Activated CD4-positive, alpha-beta memory T cell treated with anti-CD3 and anti-CD28 coated beads, Interleukin-2, amount 10 ng/mL, durations not matched to agents 7 days and 5 days (primary cell): ENCODE results near the gene CHRNB1. TPM values are rescaled to one million over a fixed set of nuclear protein-coding genes. Genes with fewer than 3 reads are reported as not detected.

Experiments
- CTCF ChIA-PET: fragments of 350-600 bp; sonication (Branson Sonifier 250); formaldehyde crosslinking; loops from one replicate; lab custom pipeline; 2021; ENCODE audit warnings: antibody characterized with exemption, inconsistent platforms; lab: Charles Lee
- POLR2A ChIA-PET: fragments of 350-600 bp; sonication (Branson Sonifier 250); formaldehyde crosslinking; loops from one replicate; lab custom pipeline; 2021; ENCODE audit warnings: antibody characterized with exemption; lab: Charles Lee
- DNase-seq: peaks from one replicate; pipeline ENCODE4 v3.0.0-alpha.2; 2020
- H3K27ac Mint-ChIP-seq: one replicate; pipeline ENCODE4 v1.8.0; 2021; ENCODE audit warnings: mild to moderate bottlenecking, mixed read lengths
- H3K27me3 Mint-ChIP-seq: one replicate; pipeline ENCODE4 v1.8.0; 2021; ENCODE audit warnings: mixed read lengths
- H3K36me3 Mint-ChIP-seq: one replicate; pipeline ENCODE4 v1.8.0; 2021; ENCODE audit warnings: low read depth, mixed read lengths
- H3K4me1 Mint-ChIP-seq: one replicate; pipeline ENCODE4 v1.8.0; 2021; ENCODE audit warnings: mixed read lengths
- H3K4me3 Mint-ChIP-seq: one replicate; pipeline ENCODE4 v1.8.0; 2021; ENCODE audit warnings: mild to moderate bottlenecking, mixed read lengths
- H3K9me3 Mint-ChIP-seq: one replicate; pipeline ENCODE4 v1.8.0; 2021; ENCODE audit warnings: mixed read lengths
- total RNA-seq, 2 experiments: library from RNA; stranded (reverse); gene quantifications; one replicate each; pipeline ENCODE4 v1.2.3, GENCODE V29; 2021

The CHRNB1 gene
- total RNA-seq, 2 experiments from 2014 or later = 13.0 to 14.6 TPM

DNA sequence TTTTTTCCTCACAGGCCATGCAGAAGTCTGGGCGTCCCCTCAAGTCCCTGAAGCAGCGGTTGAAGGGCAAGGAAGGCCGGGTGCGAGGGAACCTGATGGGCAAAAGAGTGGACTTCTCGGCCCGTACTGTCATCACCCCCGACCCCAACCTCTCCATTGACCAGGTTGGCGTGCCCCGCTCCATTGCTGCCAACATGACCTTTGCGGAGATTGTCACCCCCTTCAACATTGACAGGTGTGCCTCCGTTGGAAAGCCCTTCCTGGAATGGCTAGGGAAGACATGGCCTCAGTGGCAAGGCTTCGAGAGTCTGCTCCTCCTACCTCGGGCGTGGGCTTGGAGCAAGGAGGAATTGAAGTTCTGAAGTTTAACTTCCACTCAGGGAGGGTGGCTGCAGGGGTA lies 52.8 kb downstream of the CHRNB1 start:
- Mint-ChIP-seq H3K36me3 (peaks cover 83% of the 10 kb centered on the region), H3K4me1 (peaks cover 17% of the 10 kb centered on the region), H3K27ac (no peak overlapping the region), H3K4me3 (no peak overlapping the region), H3K27me3 (no peaks in the 10 kb centered on the region), H3K9me3 (no peaks in the 10 kb centered on the region)
- CTCF ChIA-PET = interaction anchor here (1.0 to 1.2 kb wide), 2 partner anchors 17 to 142 kb away, joined by 3 to 4 read pairs; no protein-coding TSS in a partner anchor
- POLR2A ChIA-PET = interaction anchor here (1.0 to 4.4 kb wide), 2 partner anchors 10 to 13 kb away, joined by 4 to 25 read pairs; partner anchors contain the start of gene POLR2A
- no peak for DNase-seq

GRCh38 chr17:7499161-7499560 lies 54.3 kb downstream of the CHRNB1 start:
- no peaks in the 10 kb centered on the region for H3K27me3 Mint-ChIP-seq
- H3K9me3 Mint-ChIP-seq = no peaks in the 10 kb centered on the region
- peaks cover 87% of the 10 kb centered on the region for H3K36me3 Mint-ChIP-seq
- peaks cover 4% of the 10 kb centered on the region for H3K4me1 Mint-ChIP-seq
- POLR2A ChIA-PET = no interaction called here
- no peak overlapping the region for H3K4me3 Mint-ChIP-seq
- no peak overlapping the region for H3K27ac Mint-ChIP-seq
- CTCF ChIA-PET = no interaction called here
- no peak for DNase-seq

- Mint-ChIP-seq H3K36me3 (peaks cover 80% of the 10 kb centered on the region), H3K27ac (no peak overlapping the region), H3K27me3 (no peaks in the 10 kb centered on the region), H3K4me3 (no peak overlapping the region), H3K4me1 (no peaks in the 10 kb centered on the region), H3K9me3 (no peaks in the 10 kb centered on the region)
- CTCF ChIA-PET = interaction anchor here (2.0 to 2.2 kb wide), 2 partner anchors 14 to 65 kb away, joined by 6 to 7 read pairs; no protein-coding TSS in a partner anchor
- DNase-seq = no peak
- POLR2A ChIA-PET = interaction anchor here (0.8 to 1.0 kb wide), 2 partner anchors 65 to 87 kb away, joined by 3 read pairs; no protein-coding TSS in a partner anchor
Observed at GRCh38 chr17:7501729-7502128, 56.9 kb downstream of the CHRNB1 start.

GRCh38 chr17:7502171-7502847 lies 57.4 kb downstream of the CHRNB1 start:
- ChIA-PET POLR2A (interaction anchor here (0.8 to 1.0 kb wide), 2 partner anchors 65 to 87 kb away, joined by 3 read pairs; no protein-coding TSS in a partner anchor), CTCF (interaction anchor here (0.7 to 2.2 kb wide), 5 partner anchors 11 to 146 kb away, joined by 3 to 7 read pairs (median 4); no protein-coding TSS in a partner anchor)
- Mint-ChIP-seq H3K27me3 (no peaks in the 10 kb centered on the region), H3K4me1 (no peaks in the 10 kb centered on the region), H3K27ac (no peak overlapping the region), H3K4me3 (no peak overlapping the region), H3K9me3 (no peaks in the 10 kb centered on the region), H3K36me3 (peaks cover 77% of the 10 kb centered on the region)
- no peak for DNase-seq

DNA sequence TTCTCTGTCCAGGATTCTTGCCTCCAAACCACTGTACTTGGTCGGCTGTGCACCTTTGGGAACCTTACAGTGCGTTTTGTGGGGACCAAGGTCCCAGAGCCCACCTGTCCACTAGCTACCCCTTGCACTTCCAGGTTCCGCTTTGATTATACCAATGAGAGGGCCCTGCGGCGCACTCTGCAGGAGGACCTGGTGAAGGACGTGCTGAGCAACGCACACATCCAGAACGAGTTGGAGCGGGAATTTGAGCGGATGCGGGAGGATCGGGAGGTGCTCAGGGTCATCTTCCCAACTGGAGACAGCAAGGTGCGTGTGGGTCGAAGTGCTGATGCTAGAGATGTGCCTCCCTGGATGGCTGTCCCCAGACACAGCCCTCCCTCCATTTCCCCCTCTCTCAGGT lies 58.1 kb downstream of the CHRNB1 start:
- ChIA-PET CTCF (interaction anchor here (0.7 to 2.2 kb wide), 5 partner anchors 10 to 147 kb away, joined by 3 to 7 read pairs (median 4); no protein-coding TSS in a partner anchor), POLR2A (no interaction called here)
- peaks cover 77% of the 10 kb centered on the region for H3K36me3 Mint-ChIP-seq

DNA sequence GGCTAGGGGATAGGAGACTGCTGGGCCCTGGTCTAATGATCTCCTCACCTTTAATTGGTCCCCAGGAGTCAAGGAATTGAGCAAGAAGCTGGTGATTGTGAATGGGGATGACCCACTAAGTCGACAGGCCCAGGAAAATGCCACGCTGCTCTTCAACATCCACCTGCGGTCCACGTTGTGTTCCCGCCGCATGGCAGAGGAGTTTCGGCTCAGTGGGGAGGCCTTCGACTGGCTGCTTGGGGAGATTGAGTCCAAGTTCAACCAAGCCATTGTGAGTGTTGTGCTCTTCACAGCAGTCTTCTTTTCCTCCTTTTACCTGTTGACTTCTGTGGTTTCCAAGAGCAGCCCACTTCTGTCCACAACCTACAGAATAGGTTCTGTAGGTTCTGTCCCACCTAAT lies 58.7 kb downstream of the CHRNB1 start:
- DNase-seq = no peak
- ChIA-PET POLR2A (no interaction called here), CTCF (interaction anchor here (1.8 to 2.2 kb wide), 2 partner anchors 12 to 67 kb away, joined by 4 to 7 read pairs; no protein-coding TSS in a partner anchor)
- Mint-ChIP-seq H3K36me3 (peaks cover 77% of the 10 kb centered on the region), H3K27ac (no peak overlapping the region), H3K9me3 (no peaks in the 10 kb centered on the region), H3K4me1 (no peaks in the 10 kb centered on the region), H3K4me3 (no peak overlapping the region), H3K27me3 (no peaks in the 10 kb centered on the region)

More for the DNA sequence above, 58.1 kb downstream of the CHRNB1 start:
- no peaks in the 10 kb centered on the region for H3K9me3 Mint-ChIP-seq
- no peak for DNase-seq
- H3K27ac Mint-ChIP-seq = no peak overlapping the region
- no peaks in the 10 kb centered on the region for H3K27me3 Mint-ChIP-seq
- H3K4me1 Mint-ChIP-seq = no peaks in the 10 kb centered on the region
- H3K4me3 Mint-ChIP-seq = no peak overlapping the region

Other genes with a start within 250 kb of the CHRNB1 start
- 1 to 10 TPM; 5.2 to 5.3 TPM for gene DLG4, start 225.2 kb upstream of the CHRNB1 start, total RNA-seq
- 100 to 1,000 TPM; 364 to 370 TPM for gene ACADVL, start 225.1 kb upstream of the CHRNB1 start, total RNA-seq
- 10 to 100 TPM; 47.2 to 49.1 TPM for gene DVL2, start 210.5 kb upstream of the CHRNB1 start, total RNA-seq
- 10 to 100 TPM; 45.9 to 53.1 TPM for gene PHF23, start 205.6 kb upstream of the CHRNB1 start, total RNA-seq
- 100 to 1,000 TPM; 303 to 313 TPM for gene GABARAP, start 202.6 kb upstream of the CHRNB1 start, total RNA-seq
- gene CTDNEP1, start 193.3 kb upstream of the CHRNB1 start, total RNA-seq = 100 to 1,000 TPM; 170 to 175 TPM
- 10 to 100 TPM; 40.4 to 42.1 TPM for gene ELP5, start 192.8 kb upstream of the CHRNB1 start, total RNA-seq
- gene CLDN7, start 182.6 kb upstream of the CHRNB1 start, total RNA-seq = under 1 TPM; 0.15 to 0.80 TPM
- not detected for gene SLC2A4, start 163.3 kb upstream of the CHRNB1 start, total RNA-seq
- gene YBX2, start 150.4 kb upstream of the CHRNB1 start, total RNA-seq = 1 to 10 TPM; 1.5 to 1.6 TPM
- 100 to 1,000 TPM; 419 to 420 TPM for gene EIF5A, start 137.4 kb upstream of the CHRNB1 start, total RNA-seq
- gene GPS2, start 129.7 kb upstream of the CHRNB1 start, total RNA-seq = 10 to 100 TPM; 69.8 to 74.7 TPM
- 10 to 100 TPM; 28.4 to 31.2 TPM for gene NEURL4, start 115.7 kb upstream of the CHRNB1 start, total RNA-seq
- 100 to 1,000 TPM; 682 to 709 TPM for gene ACAP1, start 108.5 kb upstream of the CHRNB1 start, total RNA-seq
- 1 to 10 TPM; 5.8 to 5.9 TPM for gene KCTD11, start 92.9 kb upstream of the CHRNB1 start, total RNA-seq
- not detected for gene TMEM95, start 89.9 kb upstream of the CHRNB1 start, total RNA-seq
- under 1 TPM; 0.25 to 0.86 TPM for gene TNK1, start 64.0 kb upstream of the CHRNB1 start, total RNA-seq
- gene PLSCR3, start 50.5 kb upstream of the CHRNB1 start, total RNA-seq = 100 to 1,000 TPM; 149 to 156 TPM
- gene TMEM256, start 41.0 kb upstream of the CHRNB1 start, total RNA-seq = 10 to 100 TPM; 73.2 to 77.0 TPM
- gene NLGN2, start 37.2 kb upstream of the CHRNB1 start, total RNA-seq = 1 to 10 TPM; 3.2 to 3.7 TPM
- not detected for gene SPEM1, start 24.7 kb upstream of the CHRNB1 start, total RNA-seq
- gene SPEM2, start 19.4 kb upstream of the CHRNB1 start, total RNA-seq = not detected
- not detected for gene SPEM3, start 16.2 kb upstream of the CHRNB1 start, total RNA-seq
- gene TMEM102, start 9.6 kb upstream of the CHRNB1 start, total RNA-seq = 10 to 100 TPM; 18.0 TPM
- gene FGF11, start 5.5 kb upstream of the CHRNB1 start, total RNA-seq = 10 to 100 TPM in 1 of 2 experiments, 1 to 10 TPM in 1; 8.9 to 10.8 TPM
- 10 to 100 TPM; 27.4 to 27.9 TPM for gene ZBTB4, start 34.6 kb downstream of the CHRNB1 start, total RNA-seq
- not detected for gene SLC35G6, start 36.4 kb downstream of the CHRNB1 start, total RNA-seq
- 100 to 1,000 TPM; 169 to 172 TPM for gene POLR2A, start 39.3 kb downstream of the CHRNB1 start, total RNA-seq
- 10 to 100 TPM; 79.8 to 86.7 TPM for gene TNFSF12, start 104.0 kb downstream of the CHRNB1 start, total RNA-seq
- gene TNFSF13, start 113.7 kb downstream of the CHRNB1 start, total RNA-seq = 1 to 10 TPM; 1.8 to 2.0 TPM
- gene SENP3, start 116.9 kb downstream of the CHRNB1 start, total RNA-seq = 10 to 100 TPM; 37.6 to 39.9 TPM
- 10 to 100 TPM; 34.5 to 36.0 TPM for gene CD68, start 134.6 kb downstream of the CHRNB1 start, total RNA-seq
- 10 to 100 TPM; 54.1 to 58.6 TPM for gene MPDU1, start 138.8 kb downstream of the CHRNB1 start, total RNA-seq
- under 1 TPM; 0.30 to 0.40 TPM for gene SOX15, start 145.0 kb downstream of the CHRNB1 start, total RNA-seq
- 10 to 100 TPM; 30.4 to 31.2 TPM for gene FXR2, start 169.8 kb downstream of the CHRNB1 start, total RNA-seq
- 10 to 100 TPM; 36.2 to 37.9 TPM for gene SAT2, start 182.8 kb downstream of the CHRNB1 start, total RNA-seq
- gene SHBG, start 185.1 kb downstream of the CHRNB1 start, total RNA-seq = not detected
- under 1 TPM; 0.25 to 0.50 TPM for gene ATP1B2, start 205.9 kb downstream of the CHRNB1 start, total RNA-seq
- gene TP53, start 242.4 kb downstream of the CHRNB1 start, total RNA-seq = 100 to 1,000 TPM; 123 TPM
- gene WRAP53, start 243.4 kb downstream of the CHRNB1 start, total RNA-seq = 10 to 100 TPM; 18.6 to 18.8 TPM